Measurements from ENCODE around the gene TTC13.

DNA sequence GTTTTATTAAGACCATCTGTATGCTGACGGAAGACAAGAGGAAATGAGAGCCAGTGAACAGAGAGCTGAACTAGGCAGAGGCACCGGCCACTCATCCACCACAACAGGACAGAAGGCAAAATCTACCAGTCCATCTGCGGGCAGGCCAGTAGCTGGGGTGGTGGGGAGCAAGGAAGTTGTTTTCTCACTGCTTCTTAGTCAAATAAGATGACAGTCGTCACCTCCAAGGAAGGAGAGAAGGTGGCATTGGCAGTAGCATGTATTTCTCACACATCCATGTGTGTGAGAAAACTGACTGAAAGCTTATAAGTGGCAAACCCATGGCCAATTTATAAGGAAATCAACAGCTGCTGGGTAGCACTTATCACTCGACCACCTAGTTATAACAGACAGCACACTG lies 8.2 kb downstream of the TTC13 start:
- TF ChIP-seq, protein P1, sequence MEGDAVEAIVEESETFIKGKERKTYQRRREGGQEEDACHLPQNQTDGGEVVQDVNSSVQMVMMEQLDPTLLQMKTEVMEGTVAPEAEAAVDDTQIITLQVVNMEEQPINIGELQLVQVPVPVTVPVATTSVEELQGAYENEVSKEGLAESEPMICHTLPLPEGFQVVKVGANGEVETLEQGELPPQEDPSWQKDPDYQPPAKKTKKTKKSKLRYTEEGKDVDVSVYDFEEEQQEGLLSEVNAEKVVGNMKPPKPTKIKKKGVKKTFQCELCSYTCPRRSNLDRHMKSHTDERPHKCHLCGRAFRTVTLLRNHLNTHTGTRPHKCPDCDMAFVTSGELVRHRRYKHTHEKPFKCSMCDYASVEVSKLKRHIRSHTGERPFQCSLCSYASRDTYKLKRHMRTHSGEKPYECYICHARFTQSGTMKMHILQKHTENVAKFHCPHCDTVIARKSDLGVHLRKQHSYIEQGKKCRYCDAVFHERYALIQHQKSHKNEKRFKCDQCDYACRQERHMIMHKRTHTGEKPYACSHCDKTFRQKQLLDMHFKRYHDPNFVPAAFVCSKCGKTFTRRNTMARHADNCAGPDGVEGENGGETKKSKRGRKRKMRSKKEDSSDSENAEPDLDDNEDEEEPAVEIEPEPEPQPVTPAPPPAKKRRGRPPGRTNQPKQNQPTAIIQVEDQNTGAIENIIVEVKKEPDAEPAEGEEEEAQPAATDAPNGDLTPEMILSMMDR (conservative IDR thresholded peaks at IDR 0.05; ENCODE audit: low read depth, low read length) = no peak
- TF ChIP-seq EZH2 (IDR thresholded peaks at IDR 0.05; ENCODE audit: borderline replicate concordance, low read depth, low read length, poor library complexity, severe bottlenecking) = no peak
